ENCODE results near the gene CCDC200. TPM values are rescaled to one million over a fixed set of nuclear protein-coding genes. Genes with fewer than 3 reads are reported as not detected.

The CCDC200 gene
- total RNA-seq, 2 experiments from 2014 or later, result not detected

Other genes with a start within 250 kb of the CCDC200 start
- under 1 TPM in 1 of 2 experiments, not detected in 1; 0.30 TPM for gene PTGES3L, start 248.5 kb downstream of the CCDC200 start, total RNA-seq
- gene RUNDC1, start 248.1 kb downstream of the CCDC200 start, total RNA-seq, result 10 to 100 TPM; 16.9 to 17.4 TPM
- 100 to 1,000 TPM; 889 to 934 TPM for gene RPL27, start 230.2 kb downstream of the CCDC200 start, total RNA-seq
- gene IFI35, start 221.8 kb downstream of the CCDC200 start, total RNA-seq, result 100 to 1,000 TPM; 125 to 175 TPM
- 10 to 100 TPM; 10.7 to 16.8 TPM for gene VAT1, start 206.2 kb downstream of the CCDC200 start, total RNA-seq
- not detected for gene RND2, start 203.4 kb downstream of the CCDC200 start, total RNA-seq
- 100 to 1,000 TPM in 1 of 2 experiments, 10 to 100 TPM in 1; 84.3 to 102 TPM for gene BRCA1, start 103.3 kb downstream of the CCDC200 start, total RNA-seq
- 10 to 100 TPM; 46.0 to 53.0 TPM for gene NBR1, start 57.4 kb downstream of the CCDC200 start, total RNA-seq
- 10 to 100 TPM; 13.8 to 23.1 TPM for gene TMEM106A, start 16.7 kb downstream of the CCDC200 start, total RNA-seq
- gene RNU2-1, start 5.4 kb upstream of the CCDC200 start, total RNA-seq, result 1,000 to 10,000 TPM; 3,839 to 7,603 TPM
- gene ARL4D, start 170.4 kb upstream of the CCDC200 start, total RNA-seq, result 1 to 10 TPM; 2.5 to 3.2 TPM